Activated T-cell treated with anti-CD3 and anti-CD28 coated beads for 24 hours (primary cell): ENCODE data around the gene ROBO2.

Experiments used
- DNase-seq: peaks from one replicate; pipeline ENCODE4 v3.0.0-alpha.2; 2020; ENCODE audit warnings: low read depth

The ROBO2 gene

GRCh38 chr3:77686560-77686959 is 646.7 kb downstream of the ROBO2 start:
- DNase-seq = no peak

DNA sequence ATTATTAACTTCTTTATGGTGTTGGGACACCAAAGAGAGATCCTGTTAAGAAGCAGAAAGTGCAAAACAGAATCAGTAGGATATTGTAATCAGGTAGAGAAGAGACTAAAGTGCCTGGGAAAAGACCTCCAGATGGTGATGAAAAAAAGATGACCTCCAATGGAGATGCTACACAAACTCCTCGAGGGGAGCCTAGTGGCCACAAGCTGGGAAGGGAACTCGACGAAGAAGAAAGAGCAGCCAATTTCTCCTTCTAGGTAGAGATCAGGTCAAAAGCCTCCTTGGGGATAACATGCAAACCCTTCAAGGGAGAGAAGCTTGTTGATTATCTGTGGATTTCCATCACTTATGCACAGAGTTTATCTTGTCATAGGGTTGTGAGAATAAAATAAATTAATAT is 647.6 kb downstream of the ROBO2 start:
- no peak for DNase-seq

DNA sequence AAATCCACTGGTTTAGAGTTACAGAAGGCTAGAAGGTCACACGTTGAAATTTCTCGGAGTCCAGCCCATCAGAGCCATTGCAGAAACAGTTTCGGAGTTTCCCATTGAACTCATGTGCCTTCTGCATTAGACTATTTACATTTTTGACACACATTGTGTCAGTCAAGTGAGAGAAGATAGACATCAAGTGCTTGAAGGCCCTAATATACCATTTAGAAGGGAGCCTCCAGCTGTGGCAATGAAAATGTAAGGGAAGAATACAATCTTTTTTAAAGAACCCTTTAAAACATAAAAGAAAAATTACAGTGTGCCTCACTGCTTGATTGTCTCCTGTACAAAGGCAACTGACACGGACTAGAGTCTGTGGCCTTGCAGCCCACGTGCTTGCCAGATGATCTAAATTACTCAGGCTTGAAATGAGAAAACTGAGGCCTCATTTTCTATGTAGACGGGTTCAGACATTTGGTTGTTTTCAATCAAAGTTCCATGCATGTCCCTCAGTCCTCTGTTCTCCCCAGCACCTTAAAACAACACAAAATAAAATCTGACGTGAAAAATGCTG is 650.5 kb downstream of the ROBO2 start:
- no peak for DNase-seq

DNA sequence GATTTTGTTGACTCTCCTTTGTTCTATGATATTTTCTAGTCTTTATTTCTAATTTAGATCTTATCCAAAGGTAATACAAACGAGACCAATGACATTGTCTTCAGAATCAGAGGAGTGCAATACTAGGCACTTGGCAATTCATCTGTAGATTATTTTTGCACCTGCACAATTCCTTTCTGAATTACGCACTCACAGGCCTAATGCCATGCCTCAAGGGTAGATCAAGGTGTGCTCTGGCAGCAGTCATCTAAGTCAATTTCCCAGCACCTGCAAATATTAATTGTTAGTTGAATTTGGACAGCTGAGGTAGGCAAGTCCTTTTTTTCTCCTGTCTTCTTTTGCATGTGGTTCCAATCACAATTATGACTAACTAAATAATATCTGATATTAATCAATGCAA is 653.2 kb downstream of the ROBO2 start:
- DNase-seq = no peak

GRCh38 chr3:77699125-77699691 is 659.3 kb downstream of the ROBO2 start:
- DNase-seq = no peak
